NB4 (cell line): ENCODE data around the gene USP17L29.
"Not testable (repeated sequence)": the region's sequence is repeated elsewhere in the genome, so short reads cannot be mapped to it uniquely, and the experiment has no call there.

Experiments
- POLR2A ChIP-seq: IDR thresholded peaks from 2 replicates; pipeline ENCODE4 v1.6.1; 2011; ENCODE audit warnings: mild to moderate bottlenecking; ENCODE audit not compliant: insufficient read length; ENCODE audit errors: extremely low read depth
- TF ChIP-seq, protein P1 (sequence below): IDR thresholded peaks from one replicate; pipeline ENCODE4 v1.5.1; 2012; ENCODE audit warnings: low read depth, low read length
- TF ChIP-seq, protein P2 (sequence below): IDR thresholded peaks from 2 replicates; pipeline ENCODE4 v1.6.1; 2011; ENCODE audit warnings: low read depth, low read length

DNA sequence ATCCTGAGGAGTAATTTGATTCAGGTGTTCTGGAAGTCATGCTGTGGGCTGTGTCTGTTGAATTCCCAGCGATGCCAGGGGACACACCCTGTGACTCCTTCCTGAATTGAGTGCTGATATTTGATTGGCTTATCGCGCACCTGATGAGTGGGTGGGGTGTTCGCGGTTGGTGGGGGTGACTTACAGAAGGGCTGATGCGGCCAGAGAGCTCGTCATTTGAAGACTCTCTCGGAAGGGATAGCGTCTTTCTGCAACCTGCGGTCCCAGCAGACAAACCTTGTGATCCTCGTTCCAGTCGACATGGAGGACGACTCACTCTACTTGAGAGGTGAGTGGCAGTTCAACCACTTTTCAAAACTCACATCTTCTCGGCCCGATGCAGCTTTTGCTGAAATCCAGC is 4.8 kb upstream of the USP17L29 start, which contains the start of gene USP17L28:
- TF ChIP-seq POLR2A: not testable (repeated sequence)
- TF ChIP-seq, protein P1, sequence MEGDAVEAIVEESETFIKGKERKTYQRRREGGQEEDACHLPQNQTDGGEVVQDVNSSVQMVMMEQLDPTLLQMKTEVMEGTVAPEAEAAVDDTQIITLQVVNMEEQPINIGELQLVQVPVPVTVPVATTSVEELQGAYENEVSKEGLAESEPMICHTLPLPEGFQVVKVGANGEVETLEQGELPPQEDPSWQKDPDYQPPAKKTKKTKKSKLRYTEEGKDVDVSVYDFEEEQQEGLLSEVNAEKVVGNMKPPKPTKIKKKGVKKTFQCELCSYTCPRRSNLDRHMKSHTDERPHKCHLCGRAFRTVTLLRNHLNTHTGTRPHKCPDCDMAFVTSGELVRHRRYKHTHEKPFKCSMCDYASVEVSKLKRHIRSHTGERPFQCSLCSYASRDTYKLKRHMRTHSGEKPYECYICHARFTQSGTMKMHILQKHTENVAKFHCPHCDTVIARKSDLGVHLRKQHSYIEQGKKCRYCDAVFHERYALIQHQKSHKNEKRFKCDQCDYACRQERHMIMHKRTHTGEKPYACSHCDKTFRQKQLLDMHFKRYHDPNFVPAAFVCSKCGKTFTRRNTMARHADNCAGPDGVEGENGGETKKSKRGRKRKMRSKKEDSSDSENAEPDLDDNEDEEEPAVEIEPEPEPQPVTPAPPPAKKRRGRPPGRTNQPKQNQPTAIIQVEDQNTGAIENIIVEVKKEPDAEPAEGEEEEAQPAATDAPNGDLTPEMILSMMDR: not testable (repeated sequence)
- TF ChIP-seq, protein P2, sequence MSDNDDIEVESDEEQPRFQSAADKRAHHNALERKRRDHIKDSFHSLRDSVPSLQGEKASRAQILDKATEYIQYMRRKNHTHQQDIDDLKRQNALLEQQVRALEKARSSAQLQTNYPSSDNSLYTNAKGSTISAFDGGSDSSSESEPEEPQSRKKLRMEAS: not testable (repeated sequence)
